H1 (cell line): ENCODE results near the gene ZNF184.

ENCODE experiments used
- CREB1 ChIP-seq: IDR thresholded peaks from 2 replicates; pipeline ENCODE4 v1.6.1; 2012; ENCODE audit warnings: inconsistent platforms
- EGR1 ChIP-seq: IDR thresholded peaks from 2 replicates; pipeline ENCODE4 v1.6.1; 2011; ENCODE audit warnings: low read depth, low read length, borderline replicate concordance
- JUN ChIP-seq: IDR thresholded peaks from 2 replicates; pipeline ENCODE4 v1.6.1; 2011; ENCODE audit warnings: low read depth, mild to moderate bottlenecking, improper control_type of control experiment, low read length
- NRF1 ChIP-seq: IDR thresholded peaks from 2 replicates; pipeline ENCODE4 v1.6.1; 2011; ENCODE audit warnings: mild to moderate bottlenecking, low read depth, low read length, improper control_type of control experiment
- POLR2A ChIP-seq, 2 experiments: IDR thresholded peaks; 1 replicate in 1 of 2; 2 replicates in 1 of 2; pipeline ENCODE4 v1.6.1; 2011; ENCODE audit warnings: low read depth in 2 of 2, low read length in 2 of 2, mild to moderate bottlenecking in 2 of 2; ENCODE audit errors: control extremely low read depth in 1 of 2
- POLR2AphosphoS5 ChIP-seq: IDR thresholded peaks from 2 replicates; pipeline ENCODE4 v1.6.1; 2011; ENCODE audit warnings: low read depth, low read length
- RXRA ChIP-seq: IDR thresholded peaks from 2 replicates; pipeline ENCODE4 v1.6.1; 2011; ENCODE audit warnings: low read depth, mild to moderate bottlenecking, low read length, moderate library complexity; ENCODE audit not compliant: insufficient read depth
- SIN3A ChIP-seq, 2 experiments: IDR thresholded peaks in 1 of 2; conservative IDR thresholded peaks in 1 of 2; 2 replicates each; pipeline ENCODE4 v1.6.1; 2011 to 2012; ENCODE audit warnings: low read length in 2 of 2, improper control_type of control experiment in 1 of 2, low read depth in 1 of 2, mild to moderate bottlenecking in 1 of 2
- TAF7 ChIP-seq: optimal IDR thresholded peaks from 2 replicates; pipeline ENCODE3; 2011; ENCODE audit warnings: low read depth, mild to moderate bottlenecking, inconsistent platforms, low read length, moderate library complexity, borderline replicate concordance
- TBP ChIP-seq: IDR thresholded peaks from 2 replicates; pipeline ENCODE4 v1.6.1; 2011; ENCODE audit warnings: low read depth, low read length, improper control_type of control experiment
- YY1 ChIP-seq: IDR thresholded peaks from 2 replicates; pipeline ENCODE4 v1.6.1; 2011; ENCODE audit warnings: low read depth, mild to moderate bottlenecking, low read length
- TF ChIP-seq, protein P1 (sequence below), 3 experiments: IDR thresholded peaks; 1 replicate in 2 of 3; 2 replicates in 1 of 3; pipeline versions ENCODE4 v1.5.1 to v1.6.1; 2011; ENCODE audit warnings: low read length in 3 of 3, mild to moderate bottlenecking in 3 of 3, inconsistent platforms in 2 of 3, low read depth in 1 of 3, moderate library complexity in 1 of 3; ENCODE audit not compliant: insufficient read depth in 1 of 3; ENCODE audit errors: control extremely low read depth in 1 of 3

- TF ChIP-seq RXRA (no peak), NRF1 (no peak), SIN3A (conservative IDR thresholded peaks at IDR 0.05 in 1 of 2, IDR thresholded peaks at IDR 0.05 in 1 of 2; ENCODE audit: low read depth in 1 of 2, low read length in 2 of 2) (no peak), TBP (no peak), EGR1 (no peak), CREB1 (no peak), YY1 (no peak), POLR2AphosphoS5 (no peak), TAF7 (no peak), POLR2A (IDR thresholded peaks at IDR 0.05; ENCODE audit: control extremely low read depth in 1 of 2, low read depth in 2 of 2, low read length in 2 of 2) (no peak), JUN (no peak)
- TF ChIP-seq, protein P1, sequence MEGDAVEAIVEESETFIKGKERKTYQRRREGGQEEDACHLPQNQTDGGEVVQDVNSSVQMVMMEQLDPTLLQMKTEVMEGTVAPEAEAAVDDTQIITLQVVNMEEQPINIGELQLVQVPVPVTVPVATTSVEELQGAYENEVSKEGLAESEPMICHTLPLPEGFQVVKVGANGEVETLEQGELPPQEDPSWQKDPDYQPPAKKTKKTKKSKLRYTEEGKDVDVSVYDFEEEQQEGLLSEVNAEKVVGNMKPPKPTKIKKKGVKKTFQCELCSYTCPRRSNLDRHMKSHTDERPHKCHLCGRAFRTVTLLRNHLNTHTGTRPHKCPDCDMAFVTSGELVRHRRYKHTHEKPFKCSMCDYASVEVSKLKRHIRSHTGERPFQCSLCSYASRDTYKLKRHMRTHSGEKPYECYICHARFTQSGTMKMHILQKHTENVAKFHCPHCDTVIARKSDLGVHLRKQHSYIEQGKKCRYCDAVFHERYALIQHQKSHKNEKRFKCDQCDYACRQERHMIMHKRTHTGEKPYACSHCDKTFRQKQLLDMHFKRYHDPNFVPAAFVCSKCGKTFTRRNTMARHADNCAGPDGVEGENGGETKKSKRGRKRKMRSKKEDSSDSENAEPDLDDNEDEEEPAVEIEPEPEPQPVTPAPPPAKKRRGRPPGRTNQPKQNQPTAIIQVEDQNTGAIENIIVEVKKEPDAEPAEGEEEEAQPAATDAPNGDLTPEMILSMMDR (IDR thresholded peaks at IDR 0.05; ENCODE audit: control extremely low read depth in 1 of 3, insufficient read depth in 1 of 3, low read depth in 1 of 3, low read length in 3 of 3) = no peak
Measured at GRCh38 chr6:27406085-27406484, 66.8 kb downstream of the ZNF184 start.
